Fibroblast of villous mesenchyme (primary cell): Measurements from ENCODE around the gene PIGC. TPM values are rescaled to one million over a fixed set of nuclear protein-coding genes. Genes with fewer than 3 reads are reported as not detected.

Experiments used
- DNase-seq: peaks from one replicate; pipeline ENCODE4 v3.0.0-alpha.2; 2010; ENCODE audit warnings: low read depth
- H3K4me3 ChIP-seq: 2 replicates; pipeline ENCODE4 v1.5.1; 2011; ENCODE audit warnings: low read depth, mild to moderate bottlenecking, low read length
- CTCF ChIP-seq: IDR thresholded peaks from 2 replicates; pipeline ENCODE4 v1.5.1; 2012; ENCODE audit warnings: low read depth, mild to moderate bottlenecking, low read length; ENCODE audit not compliant: insufficient read depth
- total RNA-seq: library from RNA; depleted of rRNA; stranded (reverse); fragments of >200 nt; gene quantifications from 2 replicates; pipeline ENCODE4 v1.2.3, GENCODE V29; 2012

Gene PIGC
- total RNA-seq, 1 donor, result 16.4 TPM

GRCh38 chr1:172457479-172458130 lies 13.7 kb upstream of the PIGC start:
- H3K4me3 ChIP-seq, result no peak overlapping the region
- no peak for TF ChIP-seq CTCF
- no peak for DNase-seq

GRCh38 chr1:172456344-172456769 lies 12.5 kb upstream of the PIGC start:
- DNase-seq, result no peak
- no peak for TF ChIP-seq CTCF
- no peak overlapping the region for H3K4me3 ChIP-seq

- DNase-seq, result no peak
- H3K4me3 ChIP-seq, result no peak overlapping the region
- TF ChIP-seq CTCF, result no peak
Measured at GRCh38 chr1:172455451-172455850, 11.6 kb upstream of the PIGC start.

GRCh38 chr1:172453607-172454006 lies 9.7 kb upstream of the PIGC start:
- no peak for DNase-seq
- no peak overlapping the region for H3K4me3 ChIP-seq
- no peak for TF ChIP-seq CTCF

GRCh38 chr1:172453153-172453545 lies 9.3 kb upstream of the PIGC start:
- no peak for TF ChIP-seq CTCF
- no peak overlapping the region for H3K4me3 ChIP-seq
- no peak for DNase-seq

- no peak for DNase-seq
- no peak for TF ChIP-seq CTCF
- H3K4me3 ChIP-seq, result no peak overlapping the region
Measured at GRCh38 chr1:172452536-172453152, 8.8 kb upstream of the PIGC start.
